GM18867 (cell line): ENCODE measurements around the gene SEPTIN1.

ENCODE experiments used
- ATAC-seq: cut with Tn5 transposase; IDR thresholded peaks from one replicate; pipeline ENCODE4 v1.9.1; 2021; ENCODE audit warnings: mild to moderate bottlenecking, moderate library complexity; ENCODE audit not compliant: unreplicated experiment

SEPTIN1 gene

GRCh38 chr16:30377050-30377811, 5.1 kb downstream of the SEPTIN1 start:
- ATAC-seq, result no peak

- no peak for ATAC-seq
Observed at GRCh38 chr16:30376461-30376902, 5.9 kb downstream of the SEPTIN1 start.

GRCh38 chr16:30375864-30376263, 6.5 kb downstream of the SEPTIN1 start:
- ATAC-seq, result no peak

- ATAC-seq, result no peak
Observed at GRCh38 chr16:30374538-30374937, 7.8 kb downstream of the SEPTIN1 start, which contains the start of gene MYL11. MYL11 (plus strand) TSS chr16:30374802; CDS start chr16:30374858, 56 bp downstream.

- no peak for ATAC-seq
Observed at GRCh38 chr16:30372725-30373124, 9.6 kb downstream of the SEPTIN1 start.

- no peak for ATAC-seq
Observed at GRCh38 chr16:30372038-30372712, 10.2 kb downstream of the SEPTIN1 start.

GRCh38 chr16:30371248-30371816, 11.0 kb downstream of the SEPTIN1 start:
- no peak for ATAC-seq

- ATAC-seq, result peak; percentile 74
Observed at GRCh38 chr16:30370456-30371247, 11.7 kb downstream of the SEPTIN1 start, which contains the start of gene TBC1D10B. TBC1D10B (minus strand) TSS chr16:30370494; CDS start chr16:30370183, 311 bp downstream.

GRCh38 chr16:30369938-30370455, 12.4 kb downstream of the SEPTIN1 start:
- peak; percentile 9 for ATAC-seq

- no peak for ATAC-seq
Observed at GRCh38 chr16:30369091-30369937, 13.0 kb downstream of the SEPTIN1 start.

GRCh38 chr16:30368792-30369090, 13.6 kb downstream of the SEPTIN1 start:
- ATAC-seq, result no peak

GRCh38 chr16:30368122-30368791, 14.1 kb downstream of the SEPTIN1 start:
- ATAC-seq, result no peak

GRCh38 chr16:30367349-30368009, 14.9 kb downstream of the SEPTIN1 start:
- no peak for ATAC-seq

GRCh38 chr16:30366511-30366910, 15.8 kb downstream of the SEPTIN1 start:
- no peak for ATAC-seq

- ATAC-seq, result no peak
Observed at GRCh38 chr16:30365200-30365599, 17.2 kb downstream of the SEPTIN1 start.

GRCh38 chr16:30361180-30361579, 21.2 kb downstream of the SEPTIN1 start:
- no peak for ATAC-seq

GRCh38 chr16:30359871-30360170, 22.5 kb downstream of the SEPTIN1 start:
- ATAC-seq, result no peak

- ATAC-seq, result no peak
Observed at GRCh38 chr16:30358990-30359870, 23.1 kb downstream of the SEPTIN1 start.
